HepG2 (cell line): ENCODE measurements around the gene ZKSCAN5. TPM values are rescaled to one million over a fixed set of nuclear protein-coding genes. Genes with fewer than 3 reads are reported as not detected.
A peak's percentile ranks its signal among the peaks of the same experiment; 100 is the strongest.

Source experiments
- BCL6 ChIP-seq: IDR thresholded peaks from 2 replicates; pipeline ENCODE4 v1.6.1; 2016; ENCODE audit warnings: missing genetic modification reagents, missing compliant biosample characterization
- GABPB1 ChIP-seq: IDR thresholded peaks from 2 replicates; pipeline ENCODE4 v1.6.1; 2016; ENCODE audit warnings: mild to moderate bottlenecking, missing genetic modification reagents, moderate library complexity, missing compliant biosample characterization
- HDAC1 ChIP-seq: sonication (generic); formaldehyde crosslinking; IDR thresholded peaks from 2 replicates; pipeline ENCODE4 v1.5.1; 2020; ENCODE audit warnings: mild to moderate bottlenecking, missing genetic modification reagents
- NFE2L1 ChIP-seq: sonication (generic); formaldehyde crosslinking; IDR thresholded peaks from 2 replicates; pipeline ENCODE4 v1.4.0; 2020; ENCODE audit warnings: missing genetic modification reagents, mild to moderate bottlenecking, borderline replicate concordance
- NFIC ChIP-seq: IDR thresholded peaks from 2 replicates; pipeline ENCODE4 v1.6.1; 2012; ENCODE audit warnings: mild to moderate bottlenecking, low read length, inconsistent platforms
- NONO ChIP-seq, 2 experiments: fragments of 450-650 bp in 1 of 2; sonication (generic) in 1 of 2; formaldehyde crosslinking in 1 of 2; IDR thresholded peaks in 1 of 2; conservative IDR thresholded peaks in 1 of 2; 2 replicates each; pipeline versions ENCODE4 v1.6.1 to v1.8.0; 2017 to 2022; ENCODE audit warnings: mild to moderate bottlenecking in 1 of 2, missing genetic modification reagents in 1 of 2, moderate library complexity in 1 of 2
- SMAD1 ChIP-seq: sonication (generic); formaldehyde crosslinking; IDR thresholded peaks from 2 replicates; pipeline ENCODE4 v1.4.0; 2020; ENCODE audit warnings: missing genetic modification reagents, low read depth, mild to moderate bottlenecking, borderline replicate concordance
- SMAD3 ChIP-seq: sonication (generic); formaldehyde crosslinking; IDR thresholded peaks from 2 replicates; pipeline ENCODE4 v1.4.0; 2020; ENCODE audit warnings: missing genetic modification reagents
- SRY ChIP-seq: sonication (generic); formaldehyde crosslinking; IDR thresholded peaks from 2 replicates; pipeline ENCODE4 v1.8.0; 2022; ENCODE audit warnings: mild to moderate bottlenecking, missing genetic modification reagents
- TOPORS ChIP-seq: sonication (generic); formaldehyde crosslinking; IDR thresholded peaks from 2 replicates; pipeline ENCODE4 v1.8.0; 2023; ENCODE audit warnings: mild to moderate bottlenecking, missing genetic modification reagents
- ZFP90 ChIP-seq: sonication (generic); formaldehyde crosslinking; IDR thresholded peaks from 2 replicates; pipeline ENCODE4 v1.8.0; 2022; ENCODE audit warnings: missing genetic modification reagents, mild to moderate bottlenecking, inconsistent platforms, borderline replicate concordance
- ZNF317 ChIP-seq: sonication (generic); formaldehyde crosslinking; IDR thresholded peaks from 2 replicates; pipeline ENCODE4 v1.5.0; 2020; ENCODE audit warnings: mild to moderate bottlenecking, missing genetic modification reagents
- ZNF543 ChIP-seq: sonication (generic); formaldehyde crosslinking; IDR thresholded peaks from 2 replicates; pipeline ENCODE4 v1.4.0; 2020; ENCODE audit warnings: mild to moderate bottlenecking, missing genetic modification reagents
- ZNF619 ChIP-seq: sonication (generic); formaldehyde crosslinking; IDR thresholded peaks from 2 replicates; pipeline ENCODE4 v1.4.0; 2020; ENCODE audit warnings: mild to moderate bottlenecking, missing genetic modification reagents
- ZSCAN25 ChIP-seq: sonication (generic); formaldehyde crosslinking; IDR thresholded peaks from 2 replicates; pipeline ENCODE4 v1.8.0; 2022; ENCODE audit warnings: mild to moderate bottlenecking, missing genetic modification reagents
- polyA plus RNA-seq, 8 experiments: library from polyadenylated mRNA; depleted of rRNA in 3 of 8; stranded (reverse) in 7 of 8; unstranded in 1 of 8; fragments of >200 nt; fragmentation: Illumina TruSeq in 4 of 8; extraction: Trizol in 4 of 8; gene quantifications; 2 replicates each; pipeline versions ENCODE4 v1.2.1 to v1.2.3, GENCODE V29; 2011 to 2016; ENCODE audit warnings: low read depth in 4 of 8, missing spikeins in 1 of 8, mixed read lengths in 1 of 8; ENCODE audit not compliant: insufficient read depth in 1 of 8
- total RNA-seq, 5 experiments: library from RNA; depleted of rRNA; stranded (reverse); fragments of >200 nt; fragmentation: Illumina TruSeq; extraction: Trizol; gene quantifications; 2 replicates each; pipeline ENCODE4 v1.2.3, GENCODE V29; 2016; ENCODE audit warnings: low read depth in 1 of 5
- TF ChIP-seq, protein P1 (sequence below): sonication (generic); formaldehyde crosslinking; IDR thresholded peaks from 2 replicates; pipeline ENCODE4 v1.5.1; 2020; ENCODE audit warnings: mild to moderate bottlenecking, missing genetic modification reagents, moderate library complexity
- TF ChIP-seq, protein P2 (sequence below): IDR thresholded peaks from 2 replicates; pipeline ENCODE4 v1.6.1; 2016; ENCODE audit warnings: mild to moderate bottlenecking
- TF ChIP-seq, protein P3 (sequence below): IDR thresholded peaks from 2 replicates; pipeline ENCODE4 v1.6.1; 2016; ENCODE audit warnings: missing genetic modification reagents, missing compliant biosample characterization
- TF ChIP-seq, protein P4 (sequence below): sonication (generic); formaldehyde crosslinking; IDR thresholded peaks from 2 replicates; pipeline ENCODE4 v1.8.0; 2022; ENCODE audit warnings: mild to moderate bottlenecking, missing genetic modification reagents
- TF ChIP-seq, protein P5 (sequence below): sonication (generic); formaldehyde crosslinking; IDR thresholded peaks from 2 replicates; pipeline ENCODE4 v1.4.0; 2020; ENCODE audit warnings: missing genetic modification reagents

Gene ZKSCAN5
- total and polyA plus RNA-seq, 2 of the 13 experiments (the other 11 are each of a cell fraction or from before 2014, with no cell fraction given) = 5.5 to 11.7 TPM

DNA sequence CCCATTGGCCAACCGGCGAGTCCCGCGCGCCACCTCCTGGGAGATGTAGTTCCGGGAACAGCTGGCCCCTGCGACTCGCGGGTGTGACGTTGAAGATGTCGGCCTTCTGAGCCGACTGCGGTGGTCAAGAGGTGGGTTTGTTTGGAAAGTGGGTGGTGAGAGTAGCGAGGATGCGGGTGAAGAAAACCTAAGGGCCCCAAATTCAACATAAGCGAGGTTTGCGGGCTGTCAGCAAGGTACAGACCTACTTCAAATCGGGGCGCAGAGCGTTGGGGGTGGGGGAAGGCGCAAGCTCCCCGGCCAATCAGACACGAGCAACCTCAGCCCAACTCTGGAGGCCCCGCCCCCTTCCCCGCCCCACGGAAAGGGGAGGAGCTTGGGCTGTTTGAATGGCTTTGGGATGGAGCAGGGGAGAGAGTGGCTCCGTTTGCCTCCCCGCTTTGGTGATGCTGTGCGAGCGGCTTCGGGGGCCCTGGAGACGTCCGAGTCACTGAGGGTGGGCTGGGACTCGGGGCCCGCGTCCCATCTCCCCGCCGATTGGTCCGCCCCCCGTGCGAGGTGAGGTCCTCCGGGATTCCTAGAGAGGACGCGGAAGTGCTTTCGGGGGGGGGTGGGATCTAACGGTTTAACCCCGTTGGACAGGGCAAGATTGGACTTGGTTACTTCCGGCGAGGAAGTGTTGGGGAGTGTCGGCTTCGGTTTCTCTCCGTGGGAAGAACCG lies at the start of gene ZKSCAN5 (continued):
- TF ChIP-seq, protein P1, sequence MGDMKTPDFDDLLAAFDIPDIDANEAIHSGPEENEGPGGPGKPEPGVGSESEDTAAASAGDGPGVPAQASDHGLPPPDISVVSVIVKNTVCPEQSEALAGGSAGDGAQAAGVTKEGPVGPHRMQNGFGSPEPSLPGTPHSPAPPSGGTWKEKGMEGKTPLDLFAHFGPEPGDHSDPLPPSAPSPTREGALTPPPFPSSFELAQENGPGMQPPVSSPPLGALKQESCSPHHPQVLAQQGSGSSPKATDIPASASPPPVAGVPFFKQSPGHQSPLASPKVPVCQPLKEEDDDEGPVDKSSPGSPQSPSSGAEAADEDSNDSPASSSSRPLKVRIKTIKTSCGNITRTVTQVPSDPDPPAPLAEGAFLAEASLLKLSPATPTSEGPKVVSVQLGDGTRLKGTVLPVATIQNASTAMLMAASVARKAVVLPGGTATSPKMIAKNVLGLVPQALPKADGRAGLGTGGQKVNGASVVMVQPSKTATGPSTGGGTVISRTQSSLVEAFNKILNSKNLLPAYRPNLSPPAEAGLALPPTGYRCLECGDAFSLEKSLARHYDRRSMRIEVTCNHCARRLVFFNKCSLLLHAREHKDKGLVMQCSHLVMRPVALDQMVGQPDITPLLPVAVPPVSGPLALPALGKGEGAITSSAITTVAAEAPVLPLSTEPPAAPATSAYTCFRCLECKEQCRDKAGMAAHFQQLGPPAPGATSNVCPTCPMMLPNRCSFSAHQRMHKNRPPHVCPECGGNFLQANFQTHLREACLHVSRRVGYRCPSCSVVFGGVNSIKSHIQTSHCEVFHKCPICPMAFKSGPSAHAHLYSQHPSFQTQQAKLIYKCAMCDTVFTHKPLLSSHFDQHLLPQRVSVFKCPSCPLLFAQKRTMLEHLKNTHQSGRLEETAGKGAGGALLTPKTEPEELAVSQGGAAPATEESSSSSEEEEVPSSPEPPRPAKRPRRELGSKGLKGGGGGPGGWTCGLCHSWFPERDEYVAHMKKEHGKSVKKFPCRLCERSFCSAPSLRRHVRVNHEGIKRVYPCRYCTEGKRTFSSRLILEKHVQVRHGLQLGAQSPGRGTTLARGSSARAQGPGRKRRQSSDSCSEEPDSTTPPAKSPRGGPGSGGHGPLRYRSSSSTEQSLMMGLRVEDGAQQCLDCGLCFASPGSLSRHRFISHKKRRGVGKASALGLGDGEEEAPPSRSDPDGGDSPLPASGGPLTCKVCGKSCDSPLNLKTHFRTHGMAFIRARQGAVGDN = peak; percentile 65
- TF ChIP-seq ZNF619 (CRISPR knock-in tag) (no peak), NFIC (no peak), NFE2L1 (CRISPR knock-in tag) (no peak), TOPORS (CRISPR knock-in tag) (no peak), NONO (IDR thresholded peaks at IDR 0.05) (no peak), NONO (CRISPR knock-in tag; conservative IDR thresholded peaks at IDR 0.05) (peak; percentile 51), ZFP90 (peak; percentile 48; the same call in 1 of the 2 replicates), SRY (CRISPR knock-in tag) (no peak), BCL6 (CRISPR knock-in tag) (peak; percentile 57; the same call in 1 of the 2 replicates), ZSCAN25 (peak; percentile 54; the same call in 1 of the 2 replicates), ZNF543 (CRISPR knock-in tag) (peak; percentile 32; the same call in 1 of the 2 replicates), SMAD3 (CRISPR knock-in tag) (no peak), SMAD1 (CRISPR knock-in tag) (0 out of 2 replicates have a peak, but pooled peaks have one; percentile 26), ZNF317 (CRISPR knock-in tag) (0 out of 2 replicates have a peak, but pooled peaks have one; percentile 20), HDAC1 (CRISPR knock-in tag) (peak; percentile 94), GABPB1 (CRISPR knock-in tag) (peak; percentile 94)
- TF ChIP-seq, protein P2, sequence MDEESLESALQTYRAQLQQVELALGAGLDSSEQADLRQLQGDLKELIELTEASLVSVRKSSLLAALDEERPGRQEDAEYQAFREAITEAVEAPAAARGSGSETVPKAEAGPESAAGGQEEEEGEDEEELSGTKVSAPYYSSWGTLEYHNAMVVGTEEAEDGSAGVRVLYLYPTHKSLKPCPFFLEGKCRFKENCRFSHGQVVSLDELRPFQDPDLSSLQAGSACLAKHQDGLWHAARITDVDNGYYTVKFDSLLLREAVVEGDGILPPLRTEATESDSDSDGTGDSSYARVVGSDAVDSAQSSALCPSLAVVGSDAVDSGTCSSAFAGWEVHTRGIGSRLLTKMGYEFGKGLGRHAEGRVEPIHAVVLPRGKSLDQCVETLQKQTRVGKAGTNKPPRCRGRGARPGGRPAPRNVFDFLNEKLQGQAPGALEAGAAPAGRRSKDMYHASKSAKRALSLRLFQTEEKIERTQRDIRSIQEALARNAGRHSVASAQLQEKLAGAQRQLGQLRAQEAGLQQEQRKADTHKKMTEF = peak; percentile 49; the same call in 1 of the 2 replicates
- TF ChIP-seq, protein P3, sequence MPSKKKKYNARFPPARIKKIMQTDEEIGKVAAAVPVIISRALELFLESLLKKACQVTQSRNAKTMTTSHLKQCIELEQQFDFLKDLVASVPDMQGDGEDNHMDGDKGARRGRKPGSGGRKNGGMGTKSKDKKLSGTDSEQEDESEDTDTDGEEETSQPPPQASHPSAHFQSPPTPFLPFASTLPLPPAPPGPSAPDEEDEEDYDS (CRISPR knock-in tag) = 0 out of 2 replicates have a peak, but pooled peaks have one; percentile 49
- TF ChIP-seq, protein P4, sequence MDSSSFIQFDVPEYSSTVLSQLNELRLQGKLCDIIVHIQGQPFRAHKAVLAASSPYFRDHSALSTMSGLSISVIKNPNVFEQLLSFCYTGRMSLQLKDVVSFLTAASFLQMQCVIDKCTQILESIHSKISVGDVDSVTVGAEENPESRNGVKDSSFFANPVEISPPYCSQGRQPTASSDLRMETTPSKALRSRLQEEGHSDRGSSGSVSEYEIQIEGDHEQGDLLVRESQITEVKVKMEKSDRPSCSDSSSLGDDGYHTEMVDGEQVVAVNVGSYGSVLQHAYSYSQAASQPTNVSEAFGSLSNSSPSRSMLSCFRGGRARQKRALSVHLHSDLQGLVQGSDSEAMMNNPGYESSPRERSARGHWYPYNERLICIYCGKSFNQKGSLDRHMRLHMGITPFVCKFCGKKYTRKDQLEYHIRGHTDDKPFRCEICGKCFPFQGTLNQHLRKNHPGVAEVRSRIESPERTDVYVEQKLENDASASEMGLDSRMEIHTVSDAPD (CRISPR knock-in tag) = no peak
- TF ChIP-seq, protein P5, sequence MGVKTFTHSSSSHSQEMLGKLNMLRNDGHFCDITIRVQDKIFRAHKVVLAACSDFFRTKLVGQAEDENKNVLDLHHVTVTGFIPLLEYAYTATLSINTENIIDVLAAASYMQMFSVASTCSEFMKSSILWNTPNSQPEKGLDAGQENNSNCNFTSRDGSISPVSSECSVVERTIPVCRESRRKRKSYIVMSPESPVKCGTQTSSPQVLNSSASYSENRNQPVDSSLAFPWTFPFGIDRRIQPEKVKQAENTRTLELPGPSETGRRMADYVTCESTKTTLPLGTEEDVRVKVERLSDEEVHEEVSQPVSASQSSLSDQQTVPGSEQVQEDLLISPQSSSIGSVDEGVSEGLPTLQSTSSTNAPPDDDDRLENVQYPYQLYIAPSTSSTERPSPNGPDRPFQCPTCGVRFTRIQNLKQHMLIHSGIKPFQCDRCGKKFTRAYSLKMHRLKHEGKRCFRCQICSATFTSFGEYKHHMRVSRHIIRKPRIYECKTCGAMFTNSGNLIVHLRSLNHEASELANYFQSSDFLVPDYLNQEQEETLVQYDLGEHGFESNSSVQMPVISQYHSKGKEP (CRISPR knock-in tag) = no peak
